A673 (cell line): ENCODE measurements around the gene PCNX1. TPM values are rescaled to one million over a fixed set of nuclear protein-coding genes. Genes with fewer than 3 reads are reported as not detected.

Experiments used
- BruUV-seq: library from RNA; stranded (reverse); fragments of 400-500 nt; replicated peaks from 2 replicates; lab custom pipeline; 2021; lab: Mats Ljungman, UMichigan
- CTCF ChIA-PET: fragments of 300-600 bp; sonication (Branson Sonifier 250); formaldehyde crosslinking; loops from one replicate; lab custom pipeline; 2022; ENCODE audit warnings: antibody characterized with exemption; lab: Charles Lee
- POLR2A ChIA-PET: fragments of 300-600 bp; sonication (Branson Sonifier 250); formaldehyde crosslinking; loops from one replicate; lab custom pipeline; 2022; ENCODE audit warnings: antibody characterized with exemption; ENCODE audit not compliant: low non-redundant PET; lab: Charles Lee
- DNase-seq: peaks from one replicate; pipeline ENCODE4 v3.0.0-alpha.2; 2015; ENCODE audit warnings: low spot score
- H3K27ac ChIP-seq: fragments of 200-600 bp; sonication (generic); 2 replicates; pipeline ENCODE4 v1.5.1; 2016; ENCODE audit warnings: mixed run types, low read depth, mild to moderate bottlenecking, mixed read lengths, antibody characterized with exemption, low read length; ENCODE audit not compliant: poor library complexity, severe bottlenecking
- H3K27me3 ChIP-seq: fragments of 200-600 bp; sonication (generic); replicated peaks from 2 replicates; pipeline ENCODE4 v1.6.1; 2017; ENCODE audit warnings: mixed run types, low read depth, mild to moderate bottlenecking, mixed read lengths, antibody characterized with exemption, low read length; ENCODE audit not compliant: insufficient read depth, poor library complexity
- H3K36me3 ChIP-seq: fragments of 200-600 bp; sonication (generic); 2 replicates; pipeline ENCODE4 v1.6.1; 2016; ENCODE audit warnings: mixed run types, mild to moderate bottlenecking, mixed read lengths, antibody characterized with exemption, low read length; ENCODE audit not compliant: insufficient read depth, poor library complexity, severe bottlenecking
- H3K4me1 ChIP-seq: fragments of 200-600 bp; sonication (generic); 2 replicates; pipeline ENCODE4 v1.6.1; 2017; ENCODE audit warnings: mixed run types, mild to moderate bottlenecking, mixed read lengths, antibody characterized with exemption, low read length; ENCODE audit not compliant: insufficient read depth, poor library complexity, severe bottlenecking
- H3K4me3 ChIP-seq: fragments of 200-600 bp; sonication (generic); 2 replicates; pipeline ENCODE4 v1.5.1; 2016; ENCODE audit warnings: low read depth, mixed run types, mild to moderate bottlenecking, mixed read lengths, low read length; ENCODE audit not compliant: poor library complexity, severe bottlenecking
- H3K9me3 ChIP-seq: fragments of 200-600 bp; sonication (generic); 2 replicates; pipeline ENCODE4 v1.6.1; 2016; ENCODE audit warnings: mixed run types, low read depth, mild to moderate bottlenecking, mixed read lengths, antibody characterized with exemption, low read length; ENCODE audit not compliant: poor library complexity, severe bottlenecking
- CTCF ChIP-seq: fragments of 300-800, 200-600 bp; sonication (generic); conservative IDR thresholded peaks from 2 replicates; pipeline ENCODE4 v1.5.1; 2017; ENCODE audit warnings: low read depth, mild to moderate bottlenecking, antibody characterized with exemption, low read length, moderate library complexity, mixed read lengths
- EZH2 ChIP-seq: fragments of 200-600 bp; sonication (generic); IDR thresholded peaks from 2 replicates; pipeline ENCODE4 v1.6.1; 2017; ENCODE audit warnings: borderline replicate concordance, low read depth, mild to moderate bottlenecking, mixed read lengths, antibody characterized with exemption, low read length; ENCODE audit not compliant: poor library complexity, severe bottlenecking
- intact Hi-C: fragments of 100-400 bp; cut with micrococcal nuclease; formaldehyde crosslinking; loops from one replicate; pipeline ENCODE4 v1.10.0; 2022; ENCODE audit not compliant: unreplicated experiment
- total RNA-seq: library from RNA; stranded (reverse); gene quantifications from 2 replicates; pipeline ENCODE4 v1.2.3, GENCODE V29; 2021

The PCNX1 gene
- total RNA-seq, 1 experiment from 2014 or later: 60.7 TPM

- ChIA-PET CTCF (interaction anchor here (0.7 kb wide), 1 partner anchor 22 kb away, joined by 3 read pairs; the partner anchor contains the start of gene PCNX1), POLR2A (no interaction called here)
- BruUV-seq: no TSS peak
Measured at GRCh38 chr14:70885343-70886022, 21.8 kb upstream of the PCNX1 start.

GRCh38 chr14:70886421-70887206 lies 20.6 kb upstream of the PCNX1 start:
- H3K9me3 ChIP-seq: no peaks in the 10 kb centered on the region

More at GRCh38 chr14:70885343-70886022, 21.8 kb upstream of the PCNX1 start:
- Histone ChIP-seq H3K36me3 (no peaks in the 10 kb centered on the region), H3K4me1 (peaks cover 88% of the 10 kb centered on the region), H3K4me3 (no peak overlapping the region), H3K27ac (peak overlapping the region; percentile 69), H3K9me3 (no peaks in the 10 kb centered on the region), H3K27me3 (no peaks in the 10 kb centered on the region)
- intact Hi-C loops: no loop called here
- TF ChIP-seq CTCF (no peak), EZH2 (no peak)
- no peak for DNase-seq

GRCh38 chr14:70887207-70887681 lies 20.0 kb upstream of the PCNX1 start:
- no peaks in the 10 kb centered on the region for H3K36me3 ChIP-seq
- peaks cover 82% of the 10 kb centered on the region for H3K4me1 ChIP-seq
- H3K4me3 ChIP-seq: no peak overlapping the region
- BruUV-seq: no TSS peak
- CTCF ChIA-PET: no interaction called here
- DNase-seq: no peak
- POLR2A ChIA-PET: no interaction called here
- no peaks in the 10 kb centered on the region for H3K27me3 ChIP-seq
- H3K9me3 ChIP-seq: no peaks in the 10 kb centered on the region
- intact Hi-C loops: no loop called here
- H3K27ac ChIP-seq: peak overlapping the region; percentile 69
- TF ChIP-seq CTCF (no peak), EZH2 (no peak)

More at GRCh38 chr14:70886421-70887206, 20.6 kb upstream of the PCNX1 start:
- BruUV-seq: no TSS peak
- CTCF ChIA-PET: no interaction called here
- Histone ChIP-seq H3K4me3 (no peak overlapping the region), H3K4me1 (peaks cover 88% of the 10 kb centered on the region), H3K27ac (peak overlapping the region; percentile 69), H3K36me3 (no peaks in the 10 kb centered on the region), H3K27me3 (no peaks in the 10 kb centered on the region)
- TF ChIP-seq CTCF (no peak), EZH2 (no peak)
- DNase-seq: no peak
- intact Hi-C loops: no loop called here
- POLR2A ChIA-PET: no interaction called here
